ENCODE data around the gene SLC66A1. TPM values are rescaled to one million over a fixed set of nuclear protein-coding genes. Genes with fewer than 3 reads are reported as not detected.

Gene SLC66A1
- total and polyA plus RNA-seq, 9 of the 15 experiments (the other 6 are each of a cell fraction or from before 2014, with no cell fraction given) = 1.2 to 40.8 (median 18.6) TPM

GRCh38 chr1:19313636-19313959 is 1.5 kb downstream of the SLC66A1 start (continued):
- no peak for TF ChIP-seq ZNF354B (CRISPR knock-in tag; IDR thresholded peaks at IDR 0.05)
- TF ChIP-seq SNRNP70 (optimal IDR thresholded peaks at IDR 0.05; ENCODE audit: low read depth, low read length) = peak; percentile 33
- TF ChIP-seq ATF6 (CRISPR knock-in tag; IDR thresholded peaks at IDR 0.05) = no peak
- TF ChIP-seq KLF10 (CRISPR knock-in tag; IDR thresholded peaks at IDR 0.05) = no peak
- TF ChIP-seq ZEB2 (IDR thresholded peaks at IDR 0.05) = peak; percentile 93; the same call in 1 of the 2 replicates
- no peak for TF ChIP-seq ZKSCAN3 (CRISPR knock-in tag; IDR thresholded peaks at IDR 0.05)
- no peak for TF ChIP-seq ZNF75A (CRISPR knock-in tag; IDR thresholded peaks at IDR 0.05)
- peak; percentile 63; the same call in 1 of the 2 replicates for TF ChIP-seq NFE2 (IDR thresholded peaks at IDR 0.05; ENCODE audit: low read depth)
- TF ChIP-seq ZNF785 (CRISPR knock-in tag; IDR thresholded peaks at IDR 0.05) = no peak
- no peak for TF ChIP-seq TCF7 (IDR thresholded peaks at IDR 0.05; ENCODE audit: borderline replicate concordance)
- no peak for TF ChIP-seq XRCC3 (IDR thresholded peaks at IDR 0.05)
- TF ChIP-seq ZNF766 (CRISPR knock-in tag; conservative IDR thresholded peaks at IDR 0.05) = no peak
- TF ChIP-seq ATF7 (IDR thresholded peaks at IDR 0.05) = no peak
- no peak for TF ChIP-seq SMARCC2 (IDR thresholded peaks at IDR 0.05; ENCODE audit: low read depth)
- no peak for TF ChIP-seq CREB5 (CRISPR knock-in tag; IDR thresholded peaks at IDR 0.05)
- no peak for TF ChIP-seq ILF3 (IDR thresholded peaks at IDR 0.05; ENCODE audit: borderline replicate concordance)
- no peak for TF ChIP-seq NFIC (IDR thresholded peaks at IDR 0.05)
- no peak for TF ChIP-seq ZNF41 (CRISPR knock-in tag; conservative IDR thresholded peaks at IDR 0.05)
- no peak for TF ChIP-seq ZNF583 (CRISPR knock-in tag; IDR thresholded peaks at IDR 0.05)
- no peak for TF ChIP-seq MXI1 (IDR thresholded peaks at IDR 0.05; ENCODE audit: low read depth, low read length)
- TF ChIP-seq ZBTB1 (CRISPR knock-in tag; IDR thresholded peaks at IDR 0.05; ENCODE audit: borderline replicate concordance, low read depth) = no peak
- TF ChIP-seq ZBTB12 (CRISPR knock-in tag; IDR thresholded peaks at IDR 0.05) = no peak
- TF ChIP-seq THRAP3 (IDR thresholded peaks at IDR 0.05; ENCODE audit: borderline replicate concordance) = no peak
- TF ChIP-seq ARID3A (IDR thresholded peaks at IDR 0.05; ENCODE audit: borderline replicate concordance, low read depth, low read length) = no peak
- TF ChIP-seq COPS2 (conservative IDR thresholded peaks at IDR 0.05) = no peak
- no peak for TF ChIP-seq SMAD2 (IDR thresholded peaks at IDR 0.05; ENCODE audit: low read depth, low read length)

All from K562 (cell line).